Left lobe of liver (tissue), 2 donors: ENCODE results near the gene RAPGEF5. TPM values are rescaled to one million over a fixed set of nuclear protein-coding genes. Genes with fewer than 3 reads are reported as not detected.

Source experiments
- ATAC-seq: fragments of 200-7000 bp; cut with Tn5 transposase; one replicate; pipeline ENCODE4 v1.9.1; 2020; ENCODE audit warnings: mild to moderate bottlenecking, moderate library complexity
- DNase-seq: peaks from one replicate; pipeline ENCODE4 v3.0.0-alpha.2; 2020; ENCODE audit warnings: low spot score
- total RNA-seq: library from RNA; stranded (reverse); gene quantifications from one replicate; pipeline ENCODE4 v1.2.1, GENCODE V29; 2021
- donor health status: DM: no; HTN: no; CAD: no; lungs with moderate emphysema.
- donor health status: DM: no; HTN: yes; CAD: no.

Gene RAPGEF5
- total RNA-seq, 1 donor from 2014 or later: 21.2 TPM

DNA sequence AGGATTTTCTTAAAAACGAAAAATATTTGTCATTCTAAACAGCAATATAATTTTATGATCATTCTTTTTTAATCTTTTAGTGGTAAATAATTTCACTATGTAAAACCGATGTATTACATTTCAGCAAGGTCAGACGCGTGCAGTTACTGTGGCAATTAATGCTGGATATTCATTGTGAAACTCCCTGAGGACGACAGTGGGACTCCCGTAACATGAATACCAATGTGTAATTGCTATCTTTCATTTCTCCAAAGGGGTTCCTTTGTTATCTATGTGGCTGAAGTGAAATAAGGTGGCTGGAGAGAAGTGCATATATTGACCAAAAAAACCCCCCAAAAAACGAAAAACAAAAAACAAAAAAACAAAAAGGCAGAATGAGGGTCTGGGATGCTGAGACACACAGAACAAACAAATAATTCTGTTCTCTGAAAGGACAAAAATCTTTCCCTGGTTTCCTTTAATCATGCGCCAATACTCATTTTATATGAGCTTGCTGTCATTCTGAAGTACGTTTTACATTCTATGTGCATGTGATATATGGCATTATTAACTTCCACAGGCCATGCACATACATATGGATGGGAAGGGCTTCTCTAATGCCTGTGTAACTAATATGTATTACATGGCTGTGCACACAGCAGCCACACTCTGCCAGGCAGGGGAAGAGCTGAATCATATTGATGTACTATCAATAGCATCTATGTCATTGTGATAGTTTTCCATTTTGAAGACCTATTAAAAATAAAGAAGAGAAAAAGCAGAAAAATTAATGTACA lies 161.4 kb downstream of the RAPGEF5 start:
- no peak for DNase-seq
- no peak for ATAC-seq

DNA sequence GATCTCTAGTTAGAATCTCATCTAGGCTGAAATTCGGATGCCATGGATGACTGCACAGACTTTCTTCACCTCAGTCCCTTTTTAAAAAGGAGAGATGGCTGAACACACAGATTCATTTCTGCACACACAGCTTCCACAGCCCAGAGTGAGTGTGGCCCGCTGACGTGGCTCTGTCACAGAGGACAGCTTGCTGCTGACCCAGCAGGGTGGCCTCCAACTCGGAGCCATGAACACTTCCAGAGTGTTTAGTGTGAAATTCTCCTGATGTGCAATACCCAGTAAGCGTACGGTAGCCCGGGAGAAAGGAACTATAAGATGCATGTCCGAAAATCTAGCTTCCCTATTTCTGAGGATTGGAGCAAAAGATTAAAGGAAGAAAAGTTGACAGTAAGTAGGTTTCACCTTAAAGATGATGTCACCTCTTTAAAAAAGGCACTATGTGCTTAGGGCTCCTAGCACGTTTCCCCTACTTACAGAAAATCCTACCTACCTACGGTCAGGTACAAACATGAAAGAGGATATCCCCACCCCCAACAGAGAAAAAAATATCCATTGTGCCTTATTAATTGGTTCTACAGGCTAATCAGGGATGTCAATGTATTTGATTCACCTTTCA lies 162.2 kb downstream of the RAPGEF5 start:
- no peak for DNase-seq
- peak; percentile 24 for ATAC-seq

DNA sequence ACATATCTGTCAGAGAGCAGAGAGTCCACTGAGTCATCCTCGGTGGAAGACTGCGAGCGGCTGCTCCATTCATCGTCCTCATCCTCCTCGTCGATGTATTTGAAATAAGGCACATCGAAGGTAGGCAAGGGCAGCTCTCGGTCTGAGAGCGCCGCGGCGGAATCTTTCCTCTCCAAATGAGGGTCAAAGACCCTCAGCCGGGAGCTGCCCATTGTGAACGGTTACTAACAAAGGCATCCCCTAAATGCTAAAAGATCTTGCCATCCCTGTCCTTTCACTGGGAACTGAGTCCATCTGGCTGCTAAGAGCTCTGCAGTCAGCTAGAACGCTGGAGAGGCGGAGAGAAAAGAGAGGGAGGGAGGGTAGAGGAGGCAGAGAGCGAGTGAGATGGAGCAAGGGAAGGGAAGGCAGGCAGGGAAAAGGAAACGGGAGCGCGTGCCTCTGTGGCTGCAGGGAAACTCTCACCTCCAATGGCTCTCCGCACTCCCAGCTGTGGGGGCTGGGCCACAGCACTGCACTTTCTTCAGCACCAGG lies 163.4 kb downstream of the RAPGEF5 start:
- ATAC-seq (no peak), DNase-seq (no peak)

DNA sequence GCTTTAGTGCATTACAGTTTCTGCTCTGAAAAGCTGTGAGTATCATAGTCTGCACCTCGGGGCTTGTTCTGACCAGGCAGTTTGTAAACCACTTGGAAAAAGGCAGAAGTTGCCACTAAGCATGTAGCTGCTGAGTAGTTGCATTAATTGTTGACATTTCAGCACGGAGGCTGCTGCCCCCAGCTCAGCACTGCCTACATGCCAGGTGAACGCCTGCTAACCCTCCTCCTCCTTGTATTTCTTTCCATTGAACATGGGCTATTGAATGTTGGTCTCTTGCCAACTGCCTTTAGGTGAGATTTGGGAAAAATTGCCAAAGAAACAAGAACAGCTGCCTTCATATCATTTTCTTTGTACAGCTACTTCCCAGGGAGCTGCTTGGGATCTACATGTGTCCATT lies 164.2 kb downstream of the RAPGEF5 start:
- DNase-seq (no peak), ATAC-seq (no peak)

DNA sequence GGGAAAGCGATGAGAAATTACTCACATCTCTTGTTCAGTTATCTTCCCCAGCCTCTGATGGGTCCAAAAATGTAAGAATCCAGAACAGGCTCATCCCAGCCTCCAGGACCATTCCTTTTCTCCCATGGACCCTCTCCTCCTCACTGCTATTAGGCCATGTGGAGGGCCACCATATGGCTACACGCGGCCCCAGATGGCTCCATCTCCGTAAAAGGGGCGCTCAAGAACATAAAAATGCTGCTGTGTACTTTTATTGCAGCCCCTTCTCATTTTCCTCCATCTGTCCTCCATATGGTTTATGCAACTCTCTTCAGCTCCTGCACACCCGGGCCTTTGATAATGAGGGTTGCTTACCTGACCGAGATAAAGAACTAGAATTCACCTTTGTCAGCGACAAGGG lies 166.2 kb downstream of the RAPGEF5 start:
- DNase-seq (no peak), ATAC-seq (no peak)

DNA sequence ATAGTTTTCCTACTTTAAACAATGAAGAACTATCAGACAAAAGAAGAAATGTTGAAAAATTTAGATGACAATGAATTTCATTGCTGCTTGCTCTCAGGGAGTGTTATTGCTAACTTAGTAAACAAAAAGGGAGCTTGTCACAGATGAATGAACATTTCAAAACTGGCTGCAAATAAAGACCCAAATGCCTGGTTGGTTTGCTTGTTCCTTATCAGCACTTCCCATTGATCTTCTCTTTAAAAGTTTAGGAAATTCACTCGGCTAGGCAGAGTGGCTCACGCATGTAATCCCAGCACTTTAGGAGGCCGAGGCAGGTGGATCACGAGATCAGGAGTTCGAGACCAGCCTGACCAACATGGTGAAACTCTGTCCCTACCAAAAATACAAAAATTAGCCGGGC lies 167.2 kb downstream of the RAPGEF5 start:
- DNase-seq: no peak
- ATAC-seq: peak; percentile 67

DNA sequence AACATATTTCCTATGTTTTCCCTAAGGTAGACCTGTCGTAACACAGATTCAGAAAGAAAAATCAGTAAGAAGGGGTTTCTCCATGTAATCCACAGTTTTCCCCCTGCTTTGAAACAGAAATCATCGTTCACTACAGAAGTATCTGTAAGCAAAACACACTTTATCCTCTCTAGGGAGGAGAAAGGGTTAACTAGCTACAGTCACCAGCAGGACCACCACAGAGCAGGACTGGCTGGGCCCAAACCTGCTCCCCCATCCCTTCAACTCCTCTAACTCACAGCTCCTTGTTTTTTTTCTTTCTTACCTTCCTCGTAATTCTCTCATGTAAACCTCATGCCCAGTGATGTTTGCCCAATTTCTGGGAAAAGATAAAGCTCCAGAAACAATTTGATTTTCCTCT lies 167.7 kb downstream of the RAPGEF5 start:
- DNase-seq (no peak), ATAC-seq (no peak)

DNA sequence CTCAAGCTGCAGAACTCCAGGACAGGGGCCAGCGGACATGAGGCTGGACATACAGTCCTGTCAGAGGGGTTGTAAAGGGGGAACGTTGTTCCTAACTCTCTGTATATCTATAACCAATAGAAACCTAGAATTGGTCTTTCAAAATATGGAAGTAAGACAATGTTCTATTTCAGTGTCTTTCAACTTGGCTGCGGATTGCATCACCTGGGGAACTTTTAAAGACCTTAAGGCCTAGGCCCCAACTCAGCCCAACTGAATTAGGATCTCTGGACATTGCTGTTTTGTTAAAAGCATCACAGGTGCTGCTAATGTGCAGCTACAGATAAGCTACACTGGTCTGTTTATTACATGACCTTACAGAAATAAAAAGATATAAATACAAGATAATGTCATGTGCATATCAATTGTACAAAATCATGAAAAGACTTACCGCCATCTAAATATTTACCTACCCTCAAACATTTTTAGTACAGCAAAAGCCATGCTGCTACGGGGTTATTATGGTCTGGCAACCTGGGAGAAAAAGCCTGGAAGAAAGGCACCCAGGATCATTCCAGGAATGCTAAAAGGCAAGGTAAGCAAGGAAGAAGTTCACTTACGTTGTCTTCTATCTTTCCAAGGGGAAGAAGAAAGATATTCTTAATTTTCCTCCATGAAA lies 169.1 kb downstream of the RAPGEF5 start:
- DNase-seq (no peak), ATAC-seq (no peak)

DNA sequence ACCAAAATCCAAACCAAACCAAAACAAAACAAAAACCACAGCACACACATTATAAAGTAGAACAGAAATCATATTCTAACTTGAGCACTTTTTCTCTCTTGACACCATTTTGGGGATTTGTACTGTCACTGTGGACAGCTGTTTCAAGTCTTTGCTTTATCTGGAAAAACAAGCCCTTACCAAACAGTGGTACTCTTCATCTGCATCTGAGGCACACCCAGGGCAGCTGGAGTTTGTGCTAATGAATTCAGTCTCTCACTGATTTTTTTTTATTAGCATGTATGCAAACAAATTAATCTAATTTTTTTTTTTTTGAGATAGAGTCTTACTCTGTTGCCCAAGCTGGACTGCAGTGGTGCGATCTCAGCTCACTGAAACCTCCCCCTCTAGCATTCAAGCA lies 171.4 kb downstream of the RAPGEF5 start:
- DNase-seq (no peak), ATAC-seq (no peak)

DNA sequence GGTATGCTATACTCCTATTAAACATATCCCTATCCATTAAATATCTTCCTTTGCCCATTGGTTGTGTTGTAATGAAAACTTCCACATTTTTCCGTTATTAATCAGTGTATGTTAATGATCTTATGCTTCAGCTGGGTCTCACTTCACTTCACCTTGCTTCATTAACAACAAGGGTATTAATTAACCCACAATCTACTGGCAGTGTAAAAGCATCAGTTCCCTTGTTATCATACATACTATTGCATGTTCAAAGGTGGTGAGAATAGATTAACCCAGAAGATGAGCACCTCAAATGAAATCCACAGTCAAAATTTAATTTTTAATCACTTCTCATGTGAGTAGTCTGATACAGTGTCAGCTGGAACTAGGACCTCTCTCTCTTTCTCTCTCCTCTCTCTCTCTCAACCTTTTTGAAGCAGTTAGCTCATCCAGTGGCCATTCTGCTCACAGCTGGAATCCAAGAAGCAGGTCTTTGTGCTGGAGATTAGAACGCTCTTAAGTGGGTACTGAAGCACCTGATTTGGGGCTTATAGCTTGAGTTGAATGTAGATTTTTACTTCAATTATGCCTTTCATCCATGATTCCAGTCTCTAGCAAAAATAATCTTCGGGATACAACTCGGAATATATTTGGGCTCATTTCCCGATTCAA lies 172.3 kb downstream of the RAPGEF5 start:
- ATAC-seq (no peak), DNase-seq (no peak)

DNA sequence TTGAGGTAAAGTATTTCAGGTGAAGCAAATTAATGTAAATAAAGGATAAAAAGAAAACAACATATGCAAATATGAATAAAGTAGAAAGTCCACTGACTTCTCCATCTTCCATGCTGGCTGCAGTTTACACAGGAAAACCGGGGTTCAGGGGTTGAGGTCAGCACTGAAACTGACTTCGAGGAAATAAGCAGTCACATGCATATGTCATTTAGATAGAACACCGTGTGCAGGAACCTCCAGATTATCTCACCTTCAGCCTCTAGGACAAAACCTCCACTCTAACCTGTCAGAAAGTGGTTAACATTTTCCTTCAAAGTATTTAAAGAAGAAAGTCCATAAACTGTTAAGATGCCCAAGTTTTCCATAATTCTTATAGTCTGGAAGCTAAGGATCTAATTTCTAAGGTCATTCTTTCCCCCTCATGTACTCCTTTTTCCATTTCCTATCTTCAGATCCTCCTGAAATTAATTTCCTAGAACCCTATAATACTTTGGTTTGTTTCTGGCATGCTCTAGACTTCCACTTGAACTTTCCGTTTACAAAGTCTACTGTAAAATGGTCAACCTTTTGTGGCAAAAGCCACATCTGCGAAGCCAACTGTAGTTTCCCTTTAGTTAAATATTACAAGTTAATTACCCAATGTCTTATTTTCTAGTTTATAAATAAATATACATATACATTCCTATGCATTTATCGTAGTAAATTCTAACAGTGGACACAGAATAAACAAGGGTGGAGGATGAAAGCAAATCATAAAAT lies 173.3 kb downstream of the RAPGEF5 start:
- ATAC-seq: no peak
- DNase-seq: no peak

DNA sequence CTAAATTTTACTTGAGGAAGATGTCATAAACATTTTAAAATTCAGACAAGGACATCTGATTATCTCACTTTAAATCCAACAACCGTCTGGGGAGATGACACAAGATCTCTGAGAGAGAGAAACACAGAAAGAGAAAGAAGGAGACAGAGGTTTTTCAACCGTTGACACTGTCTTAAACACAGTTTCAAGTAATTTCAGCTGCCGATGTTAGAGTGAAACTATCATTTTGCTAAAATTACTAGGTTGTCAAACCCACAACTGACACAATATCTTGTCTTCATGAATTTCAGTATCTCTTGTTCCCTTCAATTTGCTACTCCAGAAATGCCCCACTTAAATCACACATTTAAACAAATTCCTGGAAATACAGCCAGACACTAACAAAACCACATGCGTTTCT lies 174.8 kb downstream of the RAPGEF5 start:
- DNase-seq: no peak
- ATAC-seq: no peak

DNA sequence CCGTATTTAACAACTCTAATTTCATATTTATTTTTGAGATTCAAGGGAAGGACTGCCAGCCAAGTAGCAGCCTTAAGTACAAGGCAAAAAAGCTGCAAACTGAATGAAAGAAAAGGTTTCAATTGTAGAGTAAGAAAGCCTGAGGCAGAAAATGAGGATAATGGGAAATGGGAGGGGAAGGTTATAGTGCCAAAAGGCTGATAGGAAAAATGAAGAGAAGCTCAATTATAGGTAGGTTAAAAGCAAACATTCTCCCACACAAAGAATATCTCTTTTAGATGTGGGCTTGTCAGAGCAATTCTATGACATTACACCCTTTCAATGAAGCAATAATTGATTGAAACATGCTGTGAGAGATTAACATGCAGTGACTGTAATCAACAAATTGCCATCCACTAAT lies 175.3 kb downstream of the RAPGEF5 start:
- ATAC-seq (no peak), DNase-seq (no peak)

DNA sequence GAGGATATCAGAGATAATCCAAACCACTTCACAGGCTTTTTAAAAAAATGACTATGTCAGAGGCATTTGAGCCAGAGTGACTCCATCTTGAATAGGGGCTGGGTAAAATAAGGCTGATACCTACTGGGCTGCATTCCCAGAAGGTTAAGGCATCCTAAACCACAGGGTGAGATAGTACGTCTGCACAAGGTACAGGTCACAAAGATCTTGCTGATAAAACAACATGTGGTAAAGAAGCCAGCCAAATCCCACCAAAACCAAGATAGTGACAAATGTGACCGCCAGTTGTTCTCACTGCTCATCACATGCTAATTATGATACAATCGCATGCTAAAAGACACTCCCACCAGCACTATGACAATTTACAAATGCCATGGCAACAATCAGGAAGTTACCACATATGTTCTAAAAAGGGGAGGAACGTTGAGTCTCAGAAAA lies 177.5 kb downstream of the RAPGEF5 start:
- no peak for DNase-seq
- no peak for ATAC-seq

DNA sequence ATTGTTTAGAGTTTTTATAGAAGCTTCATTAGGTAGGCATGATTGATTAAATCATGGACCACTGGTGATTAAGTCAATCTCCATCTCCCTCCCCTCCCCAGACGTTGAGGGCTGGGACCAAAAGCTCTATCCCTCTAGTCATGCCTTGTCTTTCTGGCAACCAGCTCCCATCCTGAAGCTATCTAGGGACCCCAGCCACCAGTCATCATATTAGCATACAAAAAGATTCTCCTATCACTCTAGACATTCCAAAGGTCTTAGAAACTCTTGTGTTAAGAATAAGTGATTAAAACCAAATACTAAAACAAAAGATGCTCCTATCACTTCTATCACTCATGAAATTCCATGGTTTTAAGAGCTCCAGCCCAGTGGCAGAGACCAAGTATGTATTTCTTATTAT lies 178.2 kb downstream of the RAPGEF5 start:
- no peak for ATAC-seq
- DNase-seq: no peak

DNA sequence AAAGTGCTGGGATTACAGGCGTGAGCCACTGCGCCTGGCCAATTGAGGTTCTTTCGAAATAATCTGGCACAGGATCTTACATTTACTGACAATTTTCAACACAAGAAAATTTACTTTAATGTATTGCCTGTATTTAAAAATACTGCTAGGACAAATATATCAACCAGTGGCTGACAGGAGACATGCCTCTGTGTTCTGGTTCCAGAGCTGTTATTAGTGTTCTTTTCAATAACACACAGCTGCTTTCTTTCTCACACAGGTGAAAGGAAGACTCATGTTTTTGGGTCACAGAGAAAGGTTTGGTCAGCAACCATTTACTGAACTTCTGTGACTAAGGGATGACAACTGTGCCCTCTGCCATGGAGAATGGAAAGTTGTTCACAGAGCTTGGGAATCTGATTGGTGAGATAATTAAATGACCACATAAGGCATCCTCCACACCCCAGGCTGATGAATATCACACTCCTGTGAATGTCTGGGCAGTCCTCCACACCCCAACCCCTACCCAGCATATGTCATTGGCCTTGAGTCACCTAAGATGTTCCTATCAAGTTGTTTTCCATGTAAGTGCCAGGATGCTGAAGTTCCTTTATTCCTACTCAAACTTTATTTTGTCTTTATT lies 180.1 kb downstream of the RAPGEF5 start:
- DNase-seq (no peak), ATAC-seq (no peak)

DNA sequence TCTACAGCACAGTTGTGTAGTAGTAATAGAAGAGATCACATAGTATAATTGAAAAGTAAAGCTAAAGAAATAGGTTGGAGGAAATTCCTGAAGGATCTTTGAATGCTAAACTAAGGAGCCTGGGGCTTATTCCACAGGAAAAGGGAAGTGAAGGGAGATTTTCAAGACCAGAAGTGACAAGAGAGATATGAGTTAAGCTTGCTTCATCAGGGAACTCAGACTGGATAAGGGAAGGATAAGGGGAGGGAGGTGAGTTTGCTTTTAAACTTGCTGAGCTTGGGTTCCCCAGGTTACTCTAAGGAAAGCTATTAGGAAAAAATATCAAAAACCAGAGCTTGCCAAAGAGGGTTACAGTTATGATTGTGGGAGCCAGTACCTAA lies 182.4 kb downstream of the RAPGEF5 start:
- no peak for DNase-seq
- peak; percentile 13 for ATAC-seq

DNA sequence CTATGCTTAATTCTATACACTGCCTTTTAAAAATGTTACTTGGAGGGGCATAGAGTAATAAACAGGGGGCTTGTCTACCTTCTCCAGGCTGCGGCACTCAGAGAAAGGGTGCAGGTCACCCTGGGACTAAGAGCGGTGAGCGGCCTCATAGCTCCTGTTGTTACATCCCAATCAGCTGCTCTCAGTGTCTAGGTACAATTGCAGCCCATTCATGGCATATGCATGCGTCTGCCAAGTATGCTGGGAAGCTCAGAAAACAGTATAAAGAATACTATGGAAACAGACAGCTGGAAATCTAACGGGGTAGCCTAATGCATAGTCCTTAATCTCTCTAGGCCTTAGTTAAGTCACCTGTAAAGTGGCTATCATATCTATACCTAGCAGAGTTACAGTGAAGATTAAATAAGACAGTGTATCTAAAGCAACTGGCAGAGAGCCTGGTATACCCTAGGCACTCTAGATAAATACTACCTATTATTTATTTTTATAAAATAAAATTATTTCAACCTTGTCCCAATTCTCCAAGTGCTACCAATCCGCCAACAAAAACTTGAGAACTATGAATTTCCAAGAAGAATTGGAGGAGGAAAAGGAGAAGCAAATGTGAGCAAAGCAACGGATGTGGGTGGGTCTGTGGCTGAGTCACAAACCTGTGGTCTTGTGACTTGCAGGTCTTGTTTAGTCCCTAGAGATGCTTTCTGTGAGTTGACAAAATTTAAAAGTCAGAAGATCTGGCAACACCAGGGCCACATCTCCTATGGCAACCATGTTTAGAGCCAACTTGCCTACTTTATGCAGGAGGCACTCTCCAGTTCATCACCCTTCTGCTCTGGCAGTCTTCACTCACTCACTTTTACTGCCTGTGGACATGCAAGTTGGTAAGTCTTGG lies 183.0 kb downstream of the RAPGEF5 start:
- ATAC-seq: no peak
- DNase-seq: no peak

DNA sequence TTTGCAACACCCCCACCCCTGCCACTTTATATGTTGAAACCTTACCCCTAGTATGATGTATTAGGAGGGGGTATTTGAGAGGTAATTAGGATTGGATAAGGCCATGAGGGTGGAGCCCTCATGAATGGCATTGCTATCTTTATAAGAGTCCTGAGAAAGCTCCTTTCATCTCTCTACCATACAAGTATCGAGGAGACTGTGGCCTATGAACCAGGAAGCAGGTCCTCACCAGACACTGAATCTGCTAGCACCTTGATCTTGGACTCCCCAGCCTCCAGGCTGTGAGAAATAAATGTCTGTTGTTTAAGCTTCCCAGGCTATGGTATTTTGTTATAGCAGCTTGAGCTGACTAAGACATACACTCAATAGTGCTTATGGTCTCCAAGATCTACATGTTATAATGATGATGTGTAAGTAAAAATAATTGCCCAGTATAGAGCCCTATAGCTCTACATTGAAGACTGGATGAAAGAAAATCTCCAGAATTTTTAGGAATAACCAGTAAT lies 188.8 kb downstream of the RAPGEF5 start:
- ATAC-seq (no peak), DNase-seq (no peak)
